Endothelial cell of umbilical vein (primary cell): ENCODE results near the gene ADARB2. TPM values are rescaled to one million over a fixed set of nuclear protein-coding genes. Genes with fewer than 3 reads are reported as not detected.

Source experiments
- BruUV-seq: library from RNA; stranded (reverse); fragments of 400-500 nt; replicated peaks from 2 replicates; lab custom pipeline; 2021; lab: Mats Ljungman, UMichigan
- CTCF ChIA-PET: fragments of 300-600, 350-600 bp; sonication (Branson Sonifier 250); formaldehyde crosslinking; loops from one replicate; lab custom pipeline; 2021; ENCODE audit warnings: antibody characterized with exemption, inconsistent platforms; lab: Charles Lee
- POLR2A ChIA-PET: fragments of 300-600, 350-600 bp; sonication (Branson Sonifier 250); formaldehyde crosslinking; loops from one replicate; lab custom pipeline; 2021; ENCODE audit warnings: antibody characterized with exemption, inconsistent platforms; lab: Charles Lee
- DNase-seq: peaks from one replicate; pipeline ENCODE4 v3.0.0-alpha.2; 2011; ENCODE audit warnings: low read depth, low spot score
- FAIRE-seq: peaks from 2 replicates; lab custom pipeline; 2011; peaks lifted over from hg19 to GRCh38; lab: Jason Lieb, UNC
- H2AFZ ChIP-seq: 2 replicates; pipeline ENCODE4 v1.6.0; 2012; ENCODE audit warnings: low read depth, low read length, control low read depth, inconsistent platforms
- H3K27ac ChIP-seq: 2 replicates; pipeline ENCODE4 v1.5.1; 2011; ENCODE audit warnings: low read depth, mild to moderate bottlenecking, control low read depth, low read length, moderate library complexity; ENCODE audit not compliant: insufficient read depth
- H3K27me3 ChIP-seq, 2 experiments: 2 replicates each; pipeline versions ENCODE4 v1.6.0 to v1.6.1; 2011; ENCODE audit warnings: low read length in 2 of 2, mixed read lengths in 1 of 2; ENCODE audit not compliant: control insufficient read depth in 2 of 2, insufficient read depth in 2 of 2
- H3K36me3 ChIP-seq, 2 experiments: 2 replicates in 1 of 2; 3 replicates in 1 of 2; pipeline ENCODE4 v1.5.1; 2011; ENCODE audit warnings: low read length in 2 of 2, mild to moderate bottlenecking in 1 of 2, moderate library complexity in 1 of 2; ENCODE audit not compliant: control insufficient read depth in 2 of 2, insufficient read depth in 2 of 2; ENCODE audit errors: extremely low read depth in 1 of 2
- H3K4me1 ChIP-seq: 3 replicates; pipeline ENCODE4 v1.5.1; 2011; ENCODE audit warnings: mild to moderate bottlenecking, low read length; ENCODE audit not compliant: control insufficient read depth, insufficient read depth; ENCODE audit errors: extremely low read depth
- H3K4me2 ChIP-seq: 2 replicates; pipeline ENCODE4 v1.6.1; 2011; ENCODE audit warnings: low read length, control low read depth, mixed read lengths; ENCODE audit not compliant: insufficient read depth
- H3K4me3 ChIP-seq, 3 experiments: fragments of 200-600 bp in 1 of 3; sonication (generic), shearing (Covaris generic) in 1 of 3; replicated peaks in 1 of 3; 2 replicates each; pipeline ENCODE4 v1.5.1; 2011 to 2016; ENCODE audit warnings: control low read depth in 3 of 3, low read length in 3 of 3, mild to moderate bottlenecking in 2 of 3, inconsistent platforms in 1 of 3, low read depth in 1 of 3, moderate library complexity in 1 of 3; ENCODE audit not compliant: insufficient read depth in 1 of 3
- H3K79me2 ChIP-seq: 2 replicates; pipeline ENCODE4 v1.6.0; 2012; ENCODE audit warnings: low read length, inconsistent platforms; ENCODE audit not compliant: control insufficient read depth, insufficient read depth
- H3K9ac ChIP-seq: replicated peaks from 2 replicates; pipeline ENCODE3; 2011; ENCODE audit warnings: low read length, control low read depth; ENCODE audit not compliant: insufficient read depth; ENCODE audit errors: extremely low read depth
- H3K9me1 ChIP-seq: replicated peaks from 3 replicates; pipeline ENCODE4 v1.6.0; 2011; ENCODE audit warnings: mild to moderate bottlenecking, low read length; ENCODE audit not compliant: control insufficient read depth, insufficient read depth; ENCODE audit errors: extremely low read depth
- H3K9me3 ChIP-seq: replicated peaks from 2 replicates; pipeline ENCODE4 v1.5.1; 2012; ENCODE audit warnings: low read length, inconsistent platforms; ENCODE audit not compliant: control insufficient read depth, insufficient read depth
- H4K20me1 ChIP-seq: replicated peaks from 2 replicates; pipeline ENCODE3; 2011; ENCODE audit warnings: mild to moderate bottlenecking, low read length; ENCODE audit not compliant: control insufficient read depth, insufficient read depth; ENCODE audit errors: extremely low read depth
- CTCF ChIP-seq, 2 donors: IDR thresholded peaks; 1 replicate in 1 of 2; 2 replicates in 1 of 2; pipeline ENCODE4 v1.5.1; 2011; ENCODE audit warnings: low read length in 2 of 2, mild to moderate bottlenecking in 2 of 2, moderate library complexity in 2 of 2, control low read depth in 1 of 2, inconsistent platforms in 1 of 2, low read depth in 1 of 2; ENCODE audit not compliant: insufficient read depth in 1 of 2; ENCODE audit errors: extremely low read depth in 1 of 2
- FOS ChIP-seq: IDR thresholded peaks from 2 replicates; pipeline ENCODE4 v1.6.1; 2011; ENCODE audit warnings: mild to moderate bottlenecking, low read length, moderate library complexity, borderline replicate concordance; ENCODE audit not compliant: insufficient read depth
- GATA2 ChIP-seq: IDR thresholded peaks from 2 replicates; pipeline ENCODE4 v1.7.0; 2011; ENCODE audit warnings: low read depth, mild to moderate bottlenecking, moderate library complexity, mixed read lengths, low read length; ENCODE audit not compliant: insufficient read length, insufficient read depth
- JUN ChIP-seq: IDR thresholded peaks from 2 replicates; pipeline ENCODE4 v1.6.1; 2011; ENCODE audit warnings: borderline replicate concordance, low read depth; ENCODE audit not compliant: insufficient read length, insufficient read depth
- MYC ChIP-seq: IDR thresholded peaks from one replicate; pipeline ENCODE4 v1.6.1; 2011; ENCODE audit warnings: mild to moderate bottlenecking, low read depth, low read length
- POLR2A ChIP-seq: IDR thresholded peaks from 2 replicates; pipeline ENCODE4 v1.6.1; 2012; ENCODE audit warnings: low read depth, mild to moderate bottlenecking, control low read depth, low read length
- dilution Hi-C: fragments of 300-500 bp; cut with MboI; formaldehyde crosslinking; loops from one replicate; pipeline ENCODE4 v1.15.0; 2019; ENCODE audit warnings: low sequenced_read_pairs; ENCODE audit not compliant: extremely low pct_ligation_motif_present
- intact Hi-C: fragments of 100-400 bp; cut with micrococcal nuclease; formaldehyde crosslinking; loops from one replicate; pipeline ENCODE4 v1.10.0; 2022
- polyA plus RNA-seq, 4 experiments: library from polyadenylated mRNA; depleted of rRNA in 3 of 4; stranded (reverse) in 3 of 4; unstranded in 1 of 4; fragments of >200 nt; gene quantifications; 2 replicates each; pipeline versions ENCODE4 v1.2.1 to v1.2.3, GENCODE V29; 2011 to 2012; ENCODE audit warnings: missing spikeins in 1 of 4
- total RNA-seq: library from RNA; stranded (reverse); gene quantifications from 2 replicates; pipeline ENCODE4 v1.2.3, GENCODE V29; 2021

The ADARB2 gene
- total and polyA plus RNA-seq, 2 donors (not counting 3 experiments of a cell fraction or from before 2014, with no cell fraction given) = not detected

- BruUV-seq = no TSS peak
- Histone ChIP-seq H4K20me1 (no peaks in the 10 kb centered on the region), H3K4me1 (no peaks in the 10 kb centered on the region), H3K9ac (no peak overlapping the region), H3K27ac (no peak overlapping the region), H3K27me3 (no peaks in the 10 kb centered on the region), H3K4me3 (no peak overlapping the region), H3K9me3 (peaks cover 5% of the 10 kb centered on the region), H3K9me1 (no peaks in the 10 kb centered on the region), H3K79me2 (no peaks in the 10 kb centered on the region), H3K4me2 (no peak overlapping the region), H3K36me3 (no peaks in the 10 kb centered on the region), H2AFZ (no peak overlapping the region)
- ChIA-PET CTCF (no interaction called here), POLR2A (no interaction called here)
- intact Hi-C loops = no loop called here
- dilution Hi-C loops = no loop called here
- FAIRE-seq = no peak
- no peak for DNase-seq
- TF ChIP-seq GATA2 (no peak), CTCF (IDR thresholded peaks at IDR 0.05; ENCODE audit: extremely low read depth in 1 of 2, insufficient read depth in 1 of 2, low read depth in 1 of 2, low read length in 2 of 2) (no peak), JUN (no peak), POLR2A (no peak), MYC (no peak), FOS (no peak)
Observed at GRCh38 chr10:1532636-1533035, 204.7 kb downstream of the ADARB2 start.
